Activated CD8-positive, alpha-beta memory T cell treated with anti-CD3 and anti-CD28 coated beads, Interleukin-2, amount 50 U/mL, for 1 hour (primary cell): ENCODE results near the gene FAM20A.
"Not testable (repeated sequence)": the region's sequence is repeated elsewhere in the genome, so short reads cannot be mapped to it uniquely, and the experiment has no call there.

ENCODE experiments used
- DNase-seq: peaks from one replicate; pipeline ENCODE4 v3.0.0-alpha.2; 2020; ENCODE audit errors: extremely low read depth

FAM20A gene

DNA sequence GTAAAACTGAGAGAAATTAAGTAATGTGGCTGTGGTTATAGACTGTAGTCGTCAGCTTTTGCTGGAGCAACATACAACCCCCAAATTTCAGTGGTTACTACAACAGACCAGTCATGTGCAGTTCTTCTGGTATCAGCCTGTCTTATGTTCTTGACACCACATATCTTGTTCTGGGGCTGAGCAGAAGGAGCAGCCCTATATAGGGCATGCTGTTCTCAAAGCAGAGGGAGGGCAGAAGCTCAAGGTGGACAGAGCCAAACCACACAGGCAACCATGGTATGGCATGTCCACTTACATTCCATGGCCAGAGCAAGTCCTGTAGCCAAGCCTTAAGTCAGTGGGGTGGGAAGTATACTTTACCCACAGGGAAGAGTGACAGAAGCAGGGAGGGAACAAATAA, 81.3 kb downstream of the FAM20A start:
- no peak for DNase-seq

DNA sequence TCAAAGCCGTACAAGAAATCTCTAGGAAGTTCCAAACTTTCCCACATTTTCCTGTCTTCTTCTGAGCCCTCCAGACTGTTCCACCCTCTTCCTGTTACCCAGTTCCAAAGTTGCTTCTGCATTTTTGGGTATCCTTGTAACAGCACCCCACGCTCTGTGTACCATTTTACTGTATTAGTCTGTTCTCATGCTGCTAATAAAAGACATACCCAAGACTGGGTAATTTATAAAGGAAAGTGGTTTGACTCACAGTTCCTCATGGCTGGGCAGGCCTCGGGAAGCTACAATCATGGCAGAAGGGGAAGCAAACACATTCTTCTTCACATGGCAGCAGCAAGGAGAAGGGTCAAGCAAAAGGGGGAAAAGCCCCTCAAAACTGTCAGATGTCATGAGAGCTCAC, 82.1 kb downstream of the FAM20A start:
- DNase-seq: not testable (repeated sequence)

DNA sequence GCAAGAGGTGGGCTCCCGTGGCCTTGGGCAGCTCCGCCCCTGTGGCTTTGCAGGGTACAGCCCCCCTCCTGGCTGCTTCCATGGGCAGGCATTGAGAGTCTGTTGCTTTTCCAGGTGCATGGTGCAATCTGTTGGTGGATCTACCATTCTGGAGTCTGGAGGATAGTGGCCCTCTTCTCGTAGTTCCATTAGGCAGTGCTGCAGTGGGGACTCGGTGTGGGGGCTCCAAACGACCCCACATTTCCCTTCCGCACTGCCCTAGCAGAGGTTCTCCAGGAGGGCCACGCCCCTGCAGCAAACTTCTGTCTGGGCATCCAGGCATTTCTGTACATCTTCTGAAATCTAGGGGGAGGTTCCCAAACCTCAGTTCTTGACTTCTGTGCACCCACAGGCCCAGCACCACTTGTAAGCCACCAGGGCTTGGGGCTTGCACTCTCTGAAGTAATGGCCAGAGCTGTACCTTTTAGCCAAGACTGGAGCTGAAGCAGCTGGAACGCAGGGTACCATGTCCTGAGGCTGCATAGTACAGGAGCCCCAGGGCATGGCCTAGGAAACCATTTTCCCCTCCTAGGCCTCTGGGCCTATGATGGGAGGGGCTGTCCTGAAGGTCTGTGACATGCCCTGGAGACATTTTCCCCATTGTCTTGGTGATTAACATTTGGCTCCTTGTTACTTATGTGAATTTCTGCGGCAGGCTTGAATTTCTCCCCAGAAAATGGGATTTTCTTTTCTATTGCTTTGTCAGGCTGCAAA, 82.9 kb downstream of the FAM20A start:
- no peak for DNase-seq

DNA sequence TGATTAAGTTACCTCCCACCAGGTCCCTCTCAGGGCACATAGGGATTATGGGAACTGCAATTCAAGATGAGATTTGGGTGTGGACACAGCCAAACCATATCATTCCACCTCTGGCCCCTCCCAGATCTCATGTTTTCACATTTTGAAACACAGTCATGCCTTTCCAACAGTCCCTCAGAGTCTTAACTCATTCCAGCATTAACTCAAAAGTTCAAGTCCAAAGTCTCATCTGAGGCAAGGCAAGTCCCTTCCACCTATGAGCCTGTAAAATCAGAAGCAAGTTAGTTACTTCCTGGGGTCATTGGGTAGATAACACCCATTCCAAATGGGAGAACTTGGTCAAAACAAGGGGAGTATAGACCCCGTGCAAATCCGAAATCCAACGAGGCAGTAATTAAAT, 83.6 kb downstream of the FAM20A start:
- DNase-seq: not testable (repeated sequence)

DNA sequence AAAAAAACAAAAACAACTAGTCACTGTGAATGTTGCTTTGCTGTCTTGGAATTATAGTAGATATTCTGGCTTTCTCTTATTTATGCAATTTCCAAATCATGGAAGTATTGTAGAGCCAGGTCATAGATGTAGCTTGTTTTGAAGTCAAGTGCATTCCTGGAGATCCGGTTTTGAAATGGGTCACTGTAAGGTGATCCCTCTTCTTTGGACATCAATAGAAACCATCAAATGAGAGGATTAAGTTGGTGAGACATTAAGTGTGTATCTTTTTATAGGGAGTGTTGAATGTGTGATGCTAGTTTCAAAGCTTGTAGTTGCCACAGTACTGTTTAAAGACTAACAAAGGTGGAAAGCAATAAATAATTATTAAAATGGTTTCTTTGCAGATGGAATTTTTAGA, 84.4 kb downstream of the FAM20A start:
- no peak for DNase-seq

DNA sequence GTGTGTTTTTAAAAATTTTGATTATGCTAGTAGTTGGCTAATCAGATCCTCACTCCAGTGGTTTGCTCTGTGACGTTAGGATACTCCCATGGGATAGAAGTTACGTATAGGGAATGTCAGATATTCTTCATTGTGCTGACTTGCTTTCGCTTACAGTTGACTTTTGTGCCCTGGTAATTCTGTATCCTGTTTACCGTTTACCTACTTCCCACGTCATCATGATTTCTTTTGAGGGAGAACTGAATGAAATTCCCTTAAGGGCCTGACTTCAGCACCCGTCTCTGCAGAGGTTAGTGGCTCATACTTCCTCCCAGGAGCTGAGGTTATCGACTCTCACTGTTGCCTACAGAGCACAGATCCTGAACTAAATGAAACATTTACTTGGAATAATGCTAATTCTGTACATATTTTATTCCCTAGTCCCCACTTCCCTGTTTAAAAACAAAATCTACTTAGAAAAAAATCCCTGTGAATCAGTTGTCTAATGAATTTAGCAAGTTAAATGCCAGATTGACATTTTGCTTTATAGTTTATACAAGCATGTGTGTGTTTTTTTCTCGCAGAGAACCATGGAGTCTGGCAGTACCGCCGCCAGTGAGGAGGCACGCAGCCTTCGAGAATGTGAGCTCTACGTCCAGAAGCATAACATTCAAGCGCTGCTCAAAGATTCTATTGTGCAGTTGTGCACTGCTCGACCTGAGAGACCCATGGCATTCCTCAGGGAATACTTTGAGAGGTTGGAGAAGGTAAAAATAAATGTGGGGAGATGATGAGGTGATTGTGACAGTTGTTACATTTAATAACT, 86.1 kb downstream of the FAM20A start:
- DNase-seq: no peak

DNA sequence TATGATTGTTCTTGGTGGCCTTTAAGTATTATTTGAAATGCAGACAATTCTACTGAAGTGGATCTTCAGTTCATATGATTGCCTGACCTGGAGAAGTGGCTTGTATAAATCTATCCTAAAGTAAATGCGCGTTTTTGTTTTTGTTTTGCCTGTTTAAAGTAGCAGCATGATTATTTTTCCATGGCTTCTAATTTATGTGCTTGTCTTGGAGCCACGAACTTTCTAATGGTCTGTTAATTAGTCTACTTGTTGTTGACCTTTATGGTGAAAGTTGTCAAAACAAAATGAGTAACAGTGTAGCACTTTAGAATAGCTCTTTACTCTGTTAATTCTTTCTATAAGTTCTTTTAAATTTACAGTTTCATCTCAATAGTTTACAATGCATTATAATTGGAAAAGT, 87.2 kb downstream of the FAM20A start:
- no peak for DNase-seq

DNA sequence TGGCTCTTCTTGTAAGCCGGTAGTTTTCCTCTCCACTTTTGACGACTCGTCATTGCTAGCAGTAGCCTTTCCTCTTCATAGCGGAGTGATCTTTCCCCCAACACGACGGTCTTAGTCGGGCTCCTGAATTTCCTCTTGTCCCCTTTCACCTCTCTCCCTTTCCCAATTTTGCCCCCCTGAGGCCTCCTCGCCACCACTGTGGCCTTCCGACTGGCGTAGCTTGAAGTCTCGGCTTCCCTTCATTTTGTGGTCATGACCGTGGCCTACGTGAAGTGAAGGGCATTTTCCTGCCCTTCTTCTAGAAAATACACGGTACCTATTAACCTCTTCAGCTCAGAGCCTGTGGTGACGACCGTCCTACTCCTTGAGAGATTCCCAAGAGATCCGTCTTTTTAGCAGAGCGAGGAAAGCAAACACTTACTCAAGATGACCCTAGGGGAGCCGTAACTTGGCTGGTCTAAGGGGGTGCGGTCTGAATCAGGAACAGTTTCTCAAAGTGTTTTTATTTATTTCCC, 88.2 kb downstream of the FAM20A start:
- no peak for DNase-seq

DNA sequence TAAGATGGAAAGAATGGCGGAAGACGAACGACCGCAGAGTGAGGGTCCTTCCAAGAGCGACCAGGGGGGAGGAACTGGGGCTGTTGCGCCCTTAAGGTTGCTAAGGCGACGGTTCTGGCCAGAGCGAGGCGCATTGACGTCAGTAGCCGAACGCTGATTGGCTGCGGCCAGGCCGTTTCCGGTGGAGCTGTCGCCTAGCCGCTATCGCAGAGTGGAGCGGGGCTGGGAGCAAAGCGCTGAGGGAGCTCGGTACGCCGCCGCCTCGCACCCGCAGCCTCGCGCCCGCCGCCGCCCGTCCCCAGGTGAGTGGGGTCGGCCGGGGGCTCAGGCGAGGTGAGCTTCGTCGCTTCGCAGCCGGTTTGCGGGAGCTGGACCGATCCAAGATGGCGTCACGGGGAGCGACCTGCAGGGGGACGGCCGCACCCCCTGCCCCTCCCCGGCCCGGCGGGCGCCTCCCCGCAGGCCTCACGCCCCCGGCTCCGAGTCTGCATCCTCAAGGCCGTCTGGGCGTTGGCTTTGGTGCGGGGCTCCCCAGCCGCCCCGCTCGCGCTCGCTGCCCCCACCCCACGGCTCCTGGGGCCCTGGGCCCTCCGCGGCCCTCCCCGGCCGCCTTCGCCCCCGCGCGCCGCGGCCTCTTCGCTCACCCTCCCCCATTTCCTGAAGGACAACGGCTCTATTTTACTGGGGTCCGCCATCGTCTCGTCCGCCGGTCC, 88.8 kb downstream of the FAM20A start, which contains the start of gene PRKAR1A:
PRKAR1A (plus strand) TSS at position 184 of the 713 bp plus-strand sequence. CDS start 2,970 bp downstream, outside the sequence.
- DNase-seq: peak; percentile 90

DNA sequence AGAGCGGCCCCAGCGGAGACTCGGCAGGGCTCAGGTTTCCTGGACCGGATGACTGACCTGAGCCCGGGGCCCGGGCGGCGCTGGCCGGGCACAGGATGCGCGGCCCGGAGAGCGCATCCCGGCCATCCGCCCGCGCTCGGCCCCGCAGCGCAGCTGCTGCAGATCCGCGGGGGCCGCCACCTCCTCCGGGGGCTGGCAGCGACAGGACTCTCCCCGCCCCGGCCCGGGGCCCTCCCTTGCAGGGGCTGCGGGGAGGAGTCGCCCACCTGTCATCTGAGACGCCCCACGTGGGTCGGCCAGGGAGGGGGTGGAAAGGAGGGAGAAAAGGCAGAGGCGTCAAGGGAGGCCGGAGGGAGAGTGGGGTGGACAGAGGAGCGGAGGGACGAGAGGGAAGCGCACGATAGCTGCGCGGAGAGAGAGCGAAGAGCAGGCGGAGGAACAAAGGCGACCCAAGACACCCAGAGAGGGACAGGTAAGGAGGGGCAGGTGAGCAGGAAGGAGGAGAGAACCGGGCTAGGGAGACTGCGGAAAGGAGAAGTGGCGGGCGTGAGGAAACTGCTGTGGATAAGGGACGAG, 89.4 kb downstream of the FAM20A start:
- DNase-seq: peak; percentile 41

DNA sequence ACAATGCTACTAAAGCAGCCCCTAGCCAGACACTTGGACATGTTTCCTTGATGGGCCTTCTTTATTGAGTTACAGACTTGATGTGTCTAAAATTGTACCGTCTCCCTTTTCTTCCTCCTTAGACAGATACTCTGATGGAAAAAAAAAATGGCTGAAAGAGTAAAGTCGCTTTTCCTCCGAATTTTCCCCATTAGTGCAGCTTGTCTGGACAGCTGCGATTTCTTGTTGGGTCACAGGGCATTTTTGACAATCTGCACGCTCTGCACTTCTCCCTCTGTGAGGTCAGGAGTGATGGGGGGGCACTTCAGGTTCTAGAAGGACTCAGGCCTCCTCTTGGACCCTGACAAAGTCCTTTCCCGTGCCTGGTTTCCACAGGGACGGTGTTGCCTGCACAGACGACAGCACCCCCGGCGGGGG, 89.9 kb downstream of the FAM20A start:
- DNase-seq: no peak

DNA sequence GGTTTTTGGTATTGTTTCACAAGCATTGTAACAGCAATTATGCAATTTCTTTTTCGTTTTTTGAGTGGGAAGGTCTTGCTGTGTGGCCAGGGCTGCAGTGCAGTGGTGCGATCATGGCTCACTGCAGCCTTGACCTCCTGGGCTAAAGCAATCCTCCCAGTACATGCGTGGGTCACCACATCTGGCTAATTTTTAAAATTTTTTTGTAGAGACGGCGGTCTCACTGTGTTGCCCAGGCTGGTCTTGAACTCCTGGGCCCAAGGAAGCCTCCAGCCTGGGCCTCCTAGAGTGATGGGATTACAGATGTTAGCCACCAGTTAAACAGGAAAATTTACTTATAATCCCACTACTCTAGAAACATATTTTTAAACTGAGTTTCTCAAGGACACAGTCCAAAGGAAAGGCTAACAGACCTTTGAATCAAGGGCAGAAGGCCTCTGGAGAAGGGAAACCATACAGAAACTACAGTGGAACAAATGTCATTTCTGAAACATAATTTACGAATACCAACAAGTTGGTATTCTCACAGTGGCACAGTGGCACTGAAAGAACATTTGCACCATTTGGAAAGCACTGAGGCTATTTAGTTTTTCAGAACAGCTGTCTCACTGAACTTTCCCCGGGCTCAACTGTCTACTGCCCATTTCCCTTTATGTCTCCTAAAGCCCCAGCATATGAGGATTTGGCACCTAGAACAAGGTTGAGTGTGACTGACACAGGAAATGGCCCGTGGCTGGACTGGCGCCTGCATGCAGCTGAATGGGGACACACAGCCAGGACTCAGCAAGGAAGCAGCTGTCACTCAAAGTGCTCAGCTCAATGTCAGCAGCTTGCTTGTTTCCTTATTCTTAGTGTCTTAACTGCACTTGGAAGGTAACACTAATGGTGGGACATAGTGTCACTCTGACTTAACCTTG, 91.8 kb downstream of the FAM20A start:
- no peak for DNase-seq

DNA sequence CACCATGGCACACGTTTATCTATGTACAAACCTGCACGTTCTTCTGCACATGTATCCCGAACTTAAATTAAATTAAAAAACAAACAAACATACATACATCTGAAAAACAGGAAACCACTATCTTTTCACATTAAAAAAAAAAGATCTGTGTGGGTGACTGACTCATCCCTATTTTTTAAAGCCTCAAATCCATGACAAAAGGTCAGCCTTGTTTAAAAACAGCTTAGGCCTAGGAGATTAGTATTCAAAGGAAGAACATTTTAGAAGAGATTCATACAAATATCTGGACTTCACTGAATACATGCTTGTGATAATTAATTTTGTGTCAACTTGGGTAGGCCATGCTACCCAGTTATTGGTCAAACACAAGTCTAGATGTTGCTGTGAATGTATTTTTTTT, 93.6 kb downstream of the FAM20A start:
- DNase-seq: no peak

DNA sequence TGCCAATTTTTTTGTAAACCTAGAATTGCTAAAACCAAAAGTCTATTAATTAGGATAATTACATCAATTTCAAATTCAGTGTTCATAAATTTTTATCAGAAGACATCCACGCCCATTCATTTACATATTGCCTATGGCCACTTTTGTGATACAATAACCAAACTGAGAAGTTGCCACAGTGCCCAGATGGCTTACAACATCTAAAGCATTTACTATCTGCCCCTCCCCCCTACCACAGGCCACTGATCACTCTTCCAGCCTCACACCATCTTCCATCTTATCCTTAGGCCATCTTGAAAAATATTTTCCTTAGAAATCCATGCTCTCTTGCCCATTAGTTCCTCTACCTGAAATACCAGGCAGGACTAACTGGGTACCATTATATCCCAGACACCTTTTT, 95.2 kb downstream of the FAM20A start:
- DNase-seq: no peak

DNA sequence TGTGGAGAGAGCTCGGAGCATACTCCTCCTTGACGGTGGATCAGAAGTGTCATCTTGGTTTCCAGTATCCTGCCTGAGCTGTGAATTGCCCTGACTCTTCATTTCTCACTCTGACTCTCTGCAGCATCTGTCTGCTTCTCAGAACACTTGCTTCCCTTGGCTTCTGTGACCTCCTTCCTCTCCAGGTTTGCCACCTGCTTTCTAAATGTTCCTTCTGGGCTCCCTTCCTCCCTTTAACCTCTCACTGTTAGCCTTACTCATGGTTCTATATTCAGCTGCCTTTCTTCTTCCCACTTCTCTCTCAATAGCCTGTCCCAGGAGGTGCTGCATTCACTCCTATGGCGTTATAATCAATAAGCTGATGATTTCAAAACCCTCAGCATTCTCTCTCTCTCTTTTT, 100.1 kb downstream of the FAM20A start:
- no peak for DNase-seq

DNA sequence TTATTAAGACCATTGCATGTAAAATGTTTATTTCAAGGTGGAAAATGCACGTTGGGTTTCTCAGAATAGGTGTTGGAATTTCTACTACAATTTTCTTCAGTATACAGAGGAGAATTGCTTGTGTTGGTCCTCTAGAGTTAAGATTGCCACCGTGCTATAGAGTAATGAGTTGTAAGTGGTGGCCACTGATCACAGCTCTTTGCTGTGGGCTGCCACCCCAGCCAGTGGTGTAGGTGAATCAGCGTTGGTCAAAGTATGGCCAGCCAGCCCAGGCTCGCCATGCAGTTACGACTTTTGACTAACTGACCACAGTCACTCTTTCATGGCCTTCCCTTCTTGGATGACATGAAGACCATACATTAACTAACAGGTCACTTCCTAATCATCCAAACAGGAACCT, 101.6 kb downstream of the FAM20A start:
- DNase-seq: no peak

DNA sequence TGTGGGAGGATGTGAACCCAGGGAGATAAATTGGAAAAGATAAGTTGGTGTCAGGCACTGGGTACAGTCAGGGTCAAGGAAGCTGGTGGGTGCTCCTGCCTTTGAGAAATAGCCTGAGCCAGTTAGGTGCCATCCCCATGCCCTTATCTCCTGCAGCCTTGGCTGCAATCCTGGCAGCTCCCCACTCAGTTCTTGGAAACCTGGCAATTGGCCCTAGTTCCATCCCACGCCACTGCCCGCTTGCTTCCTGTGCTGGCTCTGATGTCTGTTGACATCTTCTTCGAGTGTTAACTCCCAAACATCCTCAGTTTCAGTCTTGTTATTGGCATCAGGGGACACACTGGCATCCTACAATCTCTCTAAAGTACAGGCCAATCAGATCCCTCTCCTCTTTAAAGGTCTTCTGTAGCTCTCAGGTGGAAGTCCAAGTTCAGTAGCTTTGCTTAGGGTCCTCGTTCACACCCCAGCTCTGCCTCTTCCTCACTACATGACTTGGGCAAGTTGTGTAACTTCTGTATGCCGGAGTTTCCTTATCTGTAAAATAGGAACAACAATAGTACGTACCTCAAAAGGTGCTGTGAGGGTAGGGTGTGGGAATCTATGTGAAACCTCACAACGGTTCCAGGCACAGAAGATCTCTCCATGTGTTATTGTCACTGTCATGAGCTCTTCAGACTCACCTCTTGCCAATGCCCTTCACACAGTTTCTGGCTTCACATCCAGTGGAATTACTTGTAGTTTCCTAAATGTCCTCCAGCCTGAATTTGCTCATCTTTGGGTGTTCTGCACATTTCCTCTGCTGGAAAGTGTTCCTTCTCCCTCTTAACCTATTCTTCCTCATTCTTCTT, 102.5 kb downstream of the FAM20A start:
- DNase-seq: no peak

DNA sequence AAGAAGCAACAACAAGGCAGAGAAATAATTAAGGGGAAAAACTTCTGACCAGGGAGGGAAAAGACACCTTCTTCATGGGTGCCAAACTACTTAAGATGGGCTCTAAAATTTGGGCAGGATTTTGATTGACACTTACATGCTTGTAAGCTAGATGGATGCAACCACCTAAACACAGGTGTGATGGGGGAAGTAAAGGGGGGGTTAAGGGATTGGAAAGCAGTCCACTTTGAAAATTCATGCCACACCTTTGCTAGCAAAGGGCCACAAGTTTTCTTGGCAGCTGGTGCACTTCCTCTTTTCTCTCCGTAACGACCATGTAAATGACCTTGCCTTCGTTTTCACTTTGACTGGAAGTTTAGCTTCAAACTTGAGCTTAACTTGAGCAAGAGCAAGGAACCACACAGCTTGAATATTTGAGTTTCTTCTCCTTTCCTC, 103.3 kb downstream of the FAM20A start:
- no peak for DNase-seq

DNA sequence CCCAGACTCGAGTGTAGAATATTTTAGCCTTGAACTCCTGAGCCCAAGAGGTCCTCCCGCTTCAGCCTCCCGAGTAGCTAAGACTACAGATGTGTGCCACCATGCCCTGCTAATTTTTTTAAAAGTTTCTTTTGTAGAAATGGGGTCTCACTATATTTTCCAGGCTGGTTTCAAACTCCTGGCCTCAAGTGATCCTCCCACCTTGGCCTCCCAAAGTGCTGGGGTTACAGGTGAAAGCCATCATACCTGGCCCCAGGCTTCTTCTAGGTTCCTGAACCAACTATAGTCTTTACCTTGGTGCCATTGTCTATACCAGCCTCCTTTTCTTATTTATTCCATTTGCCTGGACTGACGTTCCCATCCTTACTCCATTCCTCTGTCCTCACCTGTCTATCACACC, 106.1 kb downstream of the FAM20A start:
- no peak for DNase-seq
